Lower leg skin (tissue), 4 donors: ENCODE data around the gene IZUMO1R. TPM values are rescaled to one million over a fixed set of nuclear protein-coding genes. Genes with fewer than 3 reads are reported as not detected.

Experiments used
- DNase-seq, 2 donors: peaks; one replicate each; pipeline ENCODE4 v3.0.0-alpha.2; 2019; ENCODE audit warnings: low spot score in 2 of 2
- H3K4me3 ChIP-seq: fragments of 200-600 bp; sonication (generic); 2 replicates; pipeline ENCODE4 v1.5.1; 2017; ENCODE audit warnings: mild to moderate bottlenecking, low read depth; ENCODE audit not compliant: poor library complexity, severe bottlenecking
- CTCF ChIP-seq, 3 donors: fragments of 450-650 bp; IDR thresholded peaks; one replicate each; pipeline ENCODE4 v1.5.1; 2016; ENCODE audit warnings: antibody characterized with exemption in 3 of 3, mild to moderate bottlenecking in 3 of 3, moderate library complexity in 2 of 3
- POLR2A ChIP-seq, 2 donors: fragments of 450-650 bp; IDR thresholded peaks; one replicate each; pipeline ENCODE4 v1.6.1; 2016 to 2017; ENCODE audit warnings: antibody characterized with exemption in 2 of 2, mild to moderate bottlenecking in 1 of 2, moderate library complexity in 1 of 2
- WGBS, 2 donors: methylation state at CpG; one replicate each; pipeline ENCODE4 v1.1.5; 2018; 5-methylcytosine and 5-hydroxymethylcytosine counted together
- intact Hi-C: fragments of 100-400 bp; cut with DNase I; formaldehyde crosslinking; loops from one replicate; pipeline ENCODE4 v1.15.0; 2023; ENCODE audit warnings: low total_unique reads
- total RNA-seq, 4 donors: library from RNA; depleted of rRNA; stranded (reverse); fragments of >200 nt; gene quantifications; one replicate each; pipeline ENCODE4 v1.1.0, GENCODE V29; 2016

IZUMO1R gene
- total RNA-seq, 4 donors from 2014 or later: not detected

DNA sequence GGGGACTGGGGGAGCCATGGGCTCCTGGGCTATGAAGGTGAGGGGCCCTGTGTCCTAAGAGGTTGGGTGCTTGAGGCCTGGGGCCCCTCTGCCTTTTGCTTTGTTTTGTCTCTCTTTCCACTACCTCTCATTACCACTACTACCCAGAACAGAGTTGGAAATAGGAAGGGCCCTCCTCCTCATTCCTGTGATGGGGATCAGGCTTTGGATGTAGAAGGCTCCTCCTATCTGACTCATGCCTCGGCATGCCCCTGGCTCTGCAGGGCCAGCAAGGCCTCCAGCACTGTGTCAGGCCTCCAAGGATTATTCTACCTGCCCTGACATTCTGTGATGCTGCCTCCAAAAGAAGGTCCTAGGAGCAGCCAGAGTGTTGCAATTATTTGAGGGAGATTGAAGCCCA lies 766 bp downstream of the IZUMO1R start:
- H3K4me3 ChIP-seq: no peak overlapping the region
- DNase-seq: no peak
- WGBS, 2 donors: 50 to 63% methylated on average over 1 of the region's 1 CpG
- intact Hi-C loops: no loop called here
- TF ChIP-seq CTCF (IDR thresholded peaks at IDR 0.05) (no peak), POLR2A (IDR thresholded peaks at IDR 0.05) (no peak)

- intact Hi-C loops: no loop called here
- 90 to 94% methylated on average over 14 of the region's 14 CpGs for WGBS, 2 donors
- no peak overlapping the region for H3K4me3 ChIP-seq
- TF ChIP-seq POLR2A (IDR thresholded peaks at IDR 0.05): no peak
- DNase-seq: no peak
Measured at GRCh38 chr11:94307101-94307791, 2.9 kb downstream of the IZUMO1R start.

- no peak for DNase-seq
- 72 to 78% methylated on average over 5 of the region's 5 CpGs for WGBS, 2 donors
- no peak for TF ChIP-seq CTCF (IDR thresholded peaks at IDR 0.05)
- no peak overlapping the region for H3K4me3 ChIP-seq
- intact Hi-C loops: no loop called here
Measured at GRCh38 chr11:94308024-94308423, 3.6 kb downstream of the IZUMO1R start.

DNA sequence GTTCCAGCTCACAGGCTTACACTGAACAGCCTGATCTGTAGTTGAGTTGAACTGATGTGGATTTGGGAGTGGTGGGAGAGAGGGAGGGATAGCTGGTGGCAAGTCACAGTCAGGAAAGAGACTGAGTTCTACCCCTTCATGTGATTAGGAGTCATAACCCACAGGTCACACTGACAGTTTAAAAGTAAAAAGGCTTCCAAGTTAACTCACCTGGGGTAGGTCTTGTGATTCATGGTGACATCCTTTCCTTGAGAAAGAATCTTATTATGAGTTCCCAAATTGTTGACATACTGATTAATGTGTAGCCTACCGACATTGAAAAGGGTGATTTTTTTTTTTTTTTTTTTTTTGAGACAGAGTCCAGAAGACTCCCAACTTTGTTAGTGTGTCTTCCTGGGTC lies 5.4 kb downstream of the IZUMO1R start:
- TF ChIP-seq POLR2A (IDR thresholded peaks at IDR 0.05): no peak
- TF ChIP-seq CTCF (IDR thresholded peaks at IDR 0.05): no peak
- intact Hi-C loops: no loop called here
- 51 to 54% methylated on average over 1 of the region's 1 CpG for WGBS, 2 donors
- no peak for DNase-seq
- H3K4me3 ChIP-seq: no peak overlapping the region

DNA sequence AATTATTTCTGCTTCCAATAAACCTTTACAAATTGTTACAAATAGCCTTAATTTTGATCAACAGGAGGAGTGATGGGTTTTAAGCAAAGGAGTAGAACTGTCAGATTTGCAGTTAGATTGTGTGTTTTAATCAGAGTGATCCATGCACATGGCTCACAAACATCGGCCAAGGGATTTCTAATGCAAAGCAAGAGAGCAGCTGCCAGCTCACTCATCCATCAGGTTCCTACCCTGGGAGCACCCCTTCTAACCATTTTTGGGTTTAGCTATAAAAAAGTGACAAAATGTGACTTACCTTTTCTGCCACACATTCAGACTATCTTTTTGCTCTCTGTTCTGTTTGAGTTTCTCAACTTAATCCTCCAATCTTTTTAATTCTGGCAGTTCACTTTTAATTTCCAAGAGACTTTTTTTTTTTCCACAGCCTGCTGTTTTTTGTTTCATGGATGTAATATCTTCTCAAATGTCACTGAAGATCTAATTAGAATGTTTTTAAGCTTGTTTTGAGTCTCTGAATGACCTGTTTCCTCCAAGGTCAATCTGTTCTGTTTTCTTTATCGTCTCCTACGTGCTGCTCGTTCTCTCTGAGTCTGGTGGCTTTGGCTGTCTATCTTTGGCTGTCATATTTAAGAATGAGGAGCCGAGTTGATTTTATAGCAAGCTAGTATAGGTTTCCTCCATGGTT lies 6.0 kb downstream of the IZUMO1R start:
- no peak overlapping the region for H3K4me3 ChIP-seq
- no peak for DNase-seq
- WGBS, 2 donors: 59 to 60% methylated on average over 5 of the region's 5 CpGs
- intact Hi-C loops: no loop called here
- no peak for TF ChIP-seq POLR2A (IDR thresholded peaks at IDR 0.05)
- TF ChIP-seq CTCF (IDR thresholded peaks at IDR 0.05): no peak

- intact Hi-C loops: no loop called here
- TF ChIP-seq CTCF (IDR thresholded peaks at IDR 0.05): no peak
- TF ChIP-seq POLR2A (IDR thresholded peaks at IDR 0.05): no peak
- H3K4me3 ChIP-seq: no peak overlapping the region
- 62 to 69% methylated on average over 4 of the region's 4 CpGs for WGBS, 2 donors
- DNase-seq: no peak
Measured at GRCh38 chr11:94312339-94312738, 8.0 kb downstream of the IZUMO1R start.
